Measurements from ENCODE around the gene MRRF. TPM values are rescaled to one million over a fixed set of nuclear protein-coding genes. Genes with fewer than 3 reads are reported as not detected.

The MRRF gene
- total RNA-seq, 1 donor from 2014 or later = 44.4 TPM

DNA sequence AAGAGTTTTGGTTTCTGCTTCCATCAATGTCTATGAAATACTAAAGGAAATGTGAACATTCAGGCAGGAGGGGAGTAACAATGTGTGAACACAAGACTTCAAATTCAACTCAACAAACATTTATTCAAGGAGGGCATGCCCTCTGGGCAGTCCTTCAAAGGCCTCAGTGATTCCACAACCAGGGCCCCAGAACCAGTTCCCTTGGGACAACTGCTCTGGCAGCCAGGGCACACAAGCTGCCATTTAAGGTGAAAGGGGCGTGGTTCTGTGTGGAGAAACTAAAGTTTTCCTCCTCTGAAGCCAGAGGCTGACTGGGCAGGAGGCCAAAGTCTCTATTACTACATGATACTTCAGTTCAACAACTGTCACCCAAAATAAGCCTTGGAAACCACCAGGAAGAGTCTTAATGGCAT lies 3.2 kb upstream of the MRRF start:
- H3K27me3 Mint-ChIP-seq (ENCODE audit: insufficient read depth, low read depth) = peaks cover 2% of the 10 kb centered on the region
- Histone ChIP-seq H3K9me3 (ENCODE audit: low read depth) (no peaks in the 10 kb centered on the region), H3K27me3 (no peaks in the 10 kb centered on the region), H3K36me3 (no peaks in the 10 kb centered on the region), H3K27ac (no peak overlapping the region), H3F3A (ENCODE audit: low read depth) (peaks cover 14% of the 10 kb centered on the region), H4K20me1 (ENCODE audit: low read depth) (peaks cover 7% of the 10 kb centered on the region), H3K4me1 (peaks cover 13% of the 10 kb centered on the region), H2AFZ (replicated peaks) (no peak overlapping the region), H3K4me3 (no peak overlapping the region), H3K4me2 (no peak overlapping the region), H3K9ac (no peak overlapping the region), H3K79me2 (ENCODE audit: low read depth) (peaks cover 39% of the 10 kb centered on the region)
- no peaks in the 10 kb centered on the region for H3K9me3 Mint-ChIP-seq
- H3K4me1 Mint-ChIP-seq = peaks cover 17% of the 10 kb centered on the region
- TF ChIP-seq EZH2 (IDR thresholded peaks at IDR 0.05) (no peak), EZH2phosphoT487 (IDR thresholded peaks at IDR 0.05) (no peak)
- TF ChIP-seq, protein P1, sequence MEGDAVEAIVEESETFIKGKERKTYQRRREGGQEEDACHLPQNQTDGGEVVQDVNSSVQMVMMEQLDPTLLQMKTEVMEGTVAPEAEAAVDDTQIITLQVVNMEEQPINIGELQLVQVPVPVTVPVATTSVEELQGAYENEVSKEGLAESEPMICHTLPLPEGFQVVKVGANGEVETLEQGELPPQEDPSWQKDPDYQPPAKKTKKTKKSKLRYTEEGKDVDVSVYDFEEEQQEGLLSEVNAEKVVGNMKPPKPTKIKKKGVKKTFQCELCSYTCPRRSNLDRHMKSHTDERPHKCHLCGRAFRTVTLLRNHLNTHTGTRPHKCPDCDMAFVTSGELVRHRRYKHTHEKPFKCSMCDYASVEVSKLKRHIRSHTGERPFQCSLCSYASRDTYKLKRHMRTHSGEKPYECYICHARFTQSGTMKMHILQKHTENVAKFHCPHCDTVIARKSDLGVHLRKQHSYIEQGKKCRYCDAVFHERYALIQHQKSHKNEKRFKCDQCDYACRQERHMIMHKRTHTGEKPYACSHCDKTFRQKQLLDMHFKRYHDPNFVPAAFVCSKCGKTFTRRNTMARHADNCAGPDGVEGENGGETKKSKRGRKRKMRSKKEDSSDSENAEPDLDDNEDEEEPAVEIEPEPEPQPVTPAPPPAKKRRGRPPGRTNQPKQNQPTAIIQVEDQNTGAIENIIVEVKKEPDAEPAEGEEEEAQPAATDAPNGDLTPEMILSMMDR (IDR thresholded peaks at IDR 0.05) = no peak
- H3K4me3 Mint-ChIP-seq = no peak overlapping the region
- H3K36me3 Mint-ChIP-seq = peaks cover 4% of the 10 kb centered on the region
- DNase-seq (ENCODE audit: low spot score) = no peak
- no peak overlapping the region for H3K27ac Mint-ChIP-seq

DNA sequence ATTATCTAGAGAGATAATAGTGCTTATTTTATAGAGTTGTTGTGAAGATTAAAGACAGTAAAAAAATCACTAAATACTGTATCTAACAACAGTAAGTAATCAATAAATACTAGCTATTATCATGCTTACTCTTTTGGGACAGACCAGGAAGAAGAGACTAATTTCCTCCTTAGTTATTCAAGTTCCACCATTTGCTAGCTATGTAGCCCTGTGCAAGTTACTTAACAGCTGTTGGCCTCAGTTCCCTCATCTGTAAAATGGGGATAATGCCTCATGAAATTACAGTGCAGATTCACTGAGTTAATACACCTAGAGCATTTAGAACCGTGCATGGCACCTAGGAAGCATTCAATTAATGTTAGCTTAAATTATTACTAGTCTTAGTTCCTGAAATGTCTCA lies 2.6 kb upstream of the MRRF start:
- TF ChIP-seq, protein P1 (IDR thresholded peaks at IDR 0.05) = no peak
- TF ChIP-seq EZH2phosphoT487 (IDR thresholded peaks at IDR 0.05) (no peak), EZH2 (IDR thresholded peaks at IDR 0.05) (no peak)
- DNase-seq (ENCODE audit: low spot score) = no peak
- Histone ChIP-seq H3K9ac (no peak overlapping the region), H3F3A (ENCODE audit: low read depth) (peaks cover 14% of the 10 kb centered on the region), H4K20me1 (ENCODE audit: low read depth) (peaks cover 7% of the 10 kb centered on the region), H3K27ac (no peak overlapping the region), H3K4me1 (peaks cover 13% of the 10 kb centered on the region), H3K27me3 (no peaks in the 10 kb centered on the region), H3K9me3 (ENCODE audit: low read depth) (no peaks in the 10 kb centered on the region), H3K36me3 (no peaks in the 10 kb centered on the region), H2AFZ (replicated peaks) (no peak overlapping the region), H3K4me2 (no peak overlapping the region), H3K4me3 (no peak overlapping the region), H3K79me2 (ENCODE audit: low read depth) (peaks cover 41% of the 10 kb centered on the region)
- peaks cover 4% of the 10 kb centered on the region for H3K36me3 Mint-ChIP-seq
- peaks cover 2% of the 10 kb centered on the region for H3K27me3 Mint-ChIP-seq (ENCODE audit: insufficient read depth, low read depth)
- H3K9me3 Mint-ChIP-seq = no peaks in the 10 kb centered on the region
- peaks cover 17% of the 10 kb centered on the region for H3K4me1 Mint-ChIP-seq
- no peak overlapping the region for H3K4me3 Mint-ChIP-seq
- H3K27ac Mint-ChIP-seq = no peak overlapping the region

DNA sequence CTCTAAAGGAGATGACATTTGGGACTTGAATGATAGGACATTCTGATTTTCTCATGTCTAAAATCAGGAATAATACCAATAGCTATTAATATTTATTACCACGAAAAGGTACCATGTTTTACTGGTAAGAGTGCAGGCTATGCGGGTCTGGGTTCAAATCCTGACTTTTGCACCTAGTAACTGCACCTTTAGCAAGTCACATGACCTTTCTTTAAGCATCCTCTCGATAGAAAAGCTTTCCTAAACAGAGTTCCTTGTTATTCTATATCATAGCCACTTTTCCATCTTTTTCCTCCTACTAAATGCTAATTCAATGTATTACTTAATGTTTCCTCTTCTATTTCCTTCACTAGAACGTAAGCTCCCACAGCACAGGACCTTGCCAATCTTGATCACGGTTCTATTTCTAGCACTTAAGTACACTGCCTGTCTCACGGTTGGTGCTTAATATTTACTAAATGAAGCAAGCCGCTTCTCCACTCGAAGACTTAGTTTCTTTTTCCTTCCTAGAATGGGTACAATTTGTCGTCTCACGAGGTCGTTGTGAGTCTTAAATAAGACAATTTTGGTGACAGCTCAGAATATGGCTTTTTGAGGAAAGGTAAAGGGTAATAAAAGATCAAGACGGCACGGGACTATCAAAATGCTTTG lies 858 bp upstream of the MRRF start:
- peaks cover 7% of the 10 kb centered on the region for H4K20me1 ChIP-seq (ENCODE audit: low read depth)
- no peaks in the 10 kb centered on the region for H3K27me3 ChIP-seq
- Mint-ChIP-seq H3K36me3 (peaks cover 4% of the 10 kb centered on the region), H3K27ac (peak overlapping the region; percentile 94), H3K27me3 (ENCODE audit: insufficient read depth, low read depth) (peaks cover 2% of the 10 kb centered on the region), H3K9me3 (no peaks in the 10 kb centered on the region), H3K4me1 (peaks cover 17% of the 10 kb centered on the region), H3K4me3 (peak overlapping the region; percentile 99)
- peaks cover 14% of the 10 kb centered on the region for H3F3A ChIP-seq (ENCODE audit: low read depth)
- no peak for DNase-seq (ENCODE audit: low spot score)
- H2AFZ ChIP-seq (replicated peaks) = peak overlapping the region; percentile 89
- peaks cover 13% of the 10 kb centered on the region for H3K4me1 ChIP-seq
- H3K4me2 ChIP-seq = peak overlapping the region; percentile 100
- peak overlapping the region; percentile 71 for H3K9ac ChIP-seq
- peaks cover 56% of the 10 kb centered on the region for H3K79me2 ChIP-seq (ENCODE audit: low read depth)
- H3K27ac ChIP-seq = peak overlapping the region; percentile 84
- no peak for TF ChIP-seq EZH2phosphoT487 (IDR thresholded peaks at IDR 0.05)
- TF ChIP-seq EZH2 (IDR thresholded peaks at IDR 0.05) = peak; percentile 21
- TF ChIP-seq, protein P1 (IDR thresholded peaks at IDR 0.05) = no peak
- peak overlapping the region; percentile 89 for H3K4me3 ChIP-seq
- no peaks in the 10 kb centered on the region for H3K9me3 ChIP-seq (ENCODE audit: low read depth)
- no peaks in the 10 kb centered on the region for H3K36me3 ChIP-seq
